ENCODE measurements around the gene PACRG. TPM values are rescaled to one million over a fixed set of nuclear protein-coding genes. Genes with fewer than 3 reads are reported as not detected.

PACRG gene
- total and polyA plus RNA-seq, 4 donors, result 0.47 to 3.8 (median 2.4) TPM

GRCh38 chr6:163327165-163327880 lies 599.5 kb downstream of the PACRG start:
- Histone ChIP-seq H3K4me3 (ENCODE audit: low read depth in 1 of 3, low read length in 3 of 3) (no peak overlapping the region), H3K9me3 (ENCODE audit: control insufficient read depth in 4 of 4, low read length in 3 of 4) (no peaks in the 10 kb centered on the region), H3K4me1 (ENCODE audit: control insufficient read depth in 4 of 4, insufficient read depth in 4 of 4, low read length in 3 of 4) (peaks cover 0 to 13% (median 9%) of the 10 kb centered on the region in 4 donors), H3K36me3 (ENCODE audit: control insufficient read depth in 4 of 4, insufficient read depth in 3 of 4, low read depth in 1 of 4, low read length in 3 of 4) (no peaks in the 10 kb centered on the region), H3K9ac (ENCODE audit: low read depth in 1 of 2, low read length in 2 of 2) (no peak overlapping the region), H3K27ac (ENCODE audit: low read depth in 1 of 2, low read length in 2 of 2) (no peak overlapping the region), H3K27me3 (ENCODE audit: control insufficient read depth in 4 of 4, insufficient read depth in 4 of 4, low read length in 3 of 4) (no peaks in the 10 kb centered on the region)
- TF ChIP-seq TAF1 (conservative IDR thresholded peaks at IDR 0.05) (no peak), YY1 (IDR thresholded peaks at IDR 0.05) (no peak), HNF4G (IDR thresholded peaks at IDR 0.05) (no peak), EGR1 (IDR thresholded peaks at IDR 0.05; ENCODE audit: low read depth in 2 of 2) (no peak), RAD21 (IDR thresholded peaks at IDR 0.05) (no peak)
- 95% methylated on average over 9 of the region's 9 CpGs for WGBS
- no peak for DNase-seq (ENCODE audit: low spot score)

- H3K36me3 ChIP-seq (ENCODE audit: control insufficient read depth in 4 of 4, insufficient read depth in 3 of 4, low read depth in 1 of 4, low read length in 3 of 4), result no peaks in the 10 kb centered on the region
- H3K9me3 ChIP-seq (ENCODE audit: control insufficient read depth in 4 of 4, low read length in 3 of 4), result no peaks in the 10 kb centered on the region
- H3K4me3 ChIP-seq (ENCODE audit: low read depth in 1 of 3, low read length in 3 of 3), result no peak overlapping the region
- H3K27me3 ChIP-seq (ENCODE audit: control insufficient read depth in 4 of 4, insufficient read depth in 4 of 4, low read length in 3 of 4), result no peaks in the 10 kb centered on the region
- H3K27ac ChIP-seq (ENCODE audit: low read depth in 1 of 2, low read length in 2 of 2), result no peak overlapping the region
- H3K9ac ChIP-seq (ENCODE audit: low read depth in 1 of 2, low read length in 2 of 2), result no peak overlapping the region
- DNase-seq (ENCODE audit: low spot score), result no peak
- peaks cover 0 to 13% (median 9%) of the 10 kb centered on the region in 4 donors for H3K4me1 ChIP-seq (ENCODE audit: control insufficient read depth in 4 of 4, insufficient read depth in 4 of 4, low read length in 3 of 4)
- WGBS, result 86% methylated on average over 8 of the region's 8 CpGs
- TF ChIP-seq JUND (IDR thresholded peaks at IDR 0.05) (no peak), MAX (IDR thresholded peaks at IDR 0.05) (no peak), YY1 (IDR thresholded peaks at IDR 0.05) (no peak), ZBTB33 (IDR thresholded peaks at IDR 0.05) (no peak), SP1 (IDR thresholded peaks at IDR 0.05) (no peak), HNF4G (IDR thresholded peaks at IDR 0.05) (no peak), TAF1 (conservative IDR thresholded peaks at IDR 0.05) (no peak), ATF3 (IDR thresholded peaks at IDR 0.05) (no peak), HNF4A (conservative IDR thresholded peaks at IDR 0.05) (no peak), RAD21 (IDR thresholded peaks at IDR 0.05) (no peak), FOXA2 (IDR thresholded peaks at IDR 0.05) (no peak), REST (IDR thresholded peaks at IDR 0.05) (no peak), GABPA (IDR thresholded peaks at IDR 0.05 in 1 of 2, conservative IDR thresholded peaks at IDR 0.05 in 1 of 2) (no peak)
These were observed 600.1 kb downstream of the PACRG start for GRCh38 chr6:163327921-163328320.
